Small intestine (tissue), 7 donors: ENCODE data around the gene WBP2NL. TPM values are rescaled to one million over a fixed set of nuclear protein-coding genes. Genes with fewer than 3 reads are reported as not detected.

Experiments used
- DNase-seq, 2 donors: peaks; one replicate each; pipeline versions ENCODE4 v3.0.0 to v3.0.0-alpha.2; 2013
- FAIRE-seq: peaks from 2 replicates; lab custom pipeline; 2012; peaks lifted over from hg19 to GRCh38; lab: Jason Lieb, UNC
- H3K27ac ChIP-seq, 3 donors: one replicate each; pipeline ENCODE4 v1.5.1; 2013; ENCODE audit warnings: low read length in 2 of 3, mild to moderate bottlenecking in 2 of 3, control low read depth in 1 of 3, inconsistent platforms in 1 of 3, low read depth in 1 of 3, moderate library complexity in 1 of 3
- H3K27me3 ChIP-seq, 3 donors: one replicate each; pipeline ENCODE4 v1.6.1; 2013; ENCODE audit warnings: low read length in 3 of 3, inconsistent platforms in 1 of 3; ENCODE audit not compliant: control insufficient read depth in 3 of 3, insufficient read depth in 3 of 3
- H3K36me3 ChIP-seq, 3 donors: one replicate each; pipeline ENCODE4 v1.6.1; 2013; ENCODE audit warnings: low read length in 3 of 3, inconsistent platforms in 1 of 3, low read depth in 1 of 3, mild to moderate bottlenecking in 1 of 3, moderate library complexity in 1 of 3; ENCODE audit not compliant: control insufficient read depth in 3 of 3, insufficient read depth in 2 of 3
- H3K4me1 ChIP-seq, 3 donors: one replicate each; pipeline ENCODE4 v1.6.1; 2013; ENCODE audit warnings: low read length in 2 of 3, inconsistent platforms in 1 of 3, low read depth in 1 of 3, mild to moderate bottlenecking in 1 of 3, moderate library complexity in 1 of 3; ENCODE audit not compliant: control insufficient read depth in 3 of 3, insufficient read depth in 2 of 3
- H3K4me3 ChIP-seq, 3 donors: one replicate each; pipeline ENCODE4 v1.5.1; 2013; ENCODE audit warnings: low read length in 3 of 3, control low read depth in 1 of 3, inconsistent platforms in 1 of 3, low read depth in 1 of 3, mild to moderate bottlenecking in 1 of 3, moderate library complexity in 1 of 3
- H3K9me3 ChIP-seq, 2 donors: one replicate each; pipeline ENCODE4 v1.6.1; 2013; ENCODE audit warnings: low read depth in 1 of 2, low read length in 1 of 2; ENCODE audit not compliant: control insufficient read depth in 2 of 2, insufficient read depth in 1 of 2
- WGBS, 3 donors: extraction: QIAGEN DNeasy Blood & Tissue Kit; methylation state at CpG; one replicate each; pipeline ENCODE4 v1.1.7; 2013; 5-methylcytosine and 5-hydroxymethylcytosine counted together
- polyA plus RNA-seq, 4 donors: library from polyadenylated mRNA; stranded (reverse) in 3 of 4; unstranded in 1 of 4; fragments of 200-250 nt in 3 of 4; fragments of 120-200 nt in 1 of 4; gene quantifications; one replicate each; pipeline versions ENCODE4 v1.2.1 to v1.2.3, GENCODE V29; 2013
- donor health status: healthy with polysubstance abuse.
- donor health status: control.
- donor health status: control.
- donor health status: Bipolar disorder and iron deficiency.
- donor health status: healthy.

Gene WBP2NL
- polyA plus RNA-seq, 4 donors, result 0.52 to 2.2 (median 1.5) TPM

GRCh38 chr22:42074846-42075676 is 76.5 kb downstream of the WBP2NL start:
- Histone ChIP-seq H3K36me3 (peaks cover 0 to 30% (median 0%) of the 10 kb centered on the region in 3 donors), H3K4me3 (peak overlapping the region; percentile 51 to 63 (median 62)), H3K27ac (peak overlapping the region in 2 of 3 donors; percentile 76 to 88), H3K9me3 (no peaks in the 10 kb centered on the region), H3K4me1 (peaks cover 3 to 43% (median 8%) of the 10 kb centered on the region in 3 donors), H3K27me3 (no peaks in the 10 kb centered on the region)
- WGBS, 3 donors, result 57 to 61% (median 61%) methylated on average over 9 of the region's 9 CpGs
- FAIRE-seq, result no peak
- no peak for DNase-seq

- WGBS, 3 donors, result 93 to 94% (median 94%) methylated on average over 20 of the region's 20 CpGs
- no peak overlapping the region for H3K4me3 ChIP-seq
- no peak for DNase-seq
- no peak overlapping the region for H3K27ac ChIP-seq
- H3K4me1 ChIP-seq, result peaks cover 3 to 38% (median 8%) of the 10 kb centered on the region in 3 donors
- no peak for FAIRE-seq
- no peaks in the 10 kb centered on the region for H3K27me3 ChIP-seq
- H3K9me3 ChIP-seq, result no peaks in the 10 kb centered on the region
- peaks cover 0 to 36% (median 0%) of the 10 kb centered on the region in 3 donors for H3K36me3 ChIP-seq
These were observed 78.3 kb downstream of the WBP2NL start for GRCh38 chr22:42076764-42077485.

GRCh38 chr22:42077486-42078125 is 79.0 kb downstream of the WBP2NL start:
- WGBS, 3 donors, result 94 to 95% (median 95%) methylated on average over 20 to 21 of the region's 21 CpGs
- Histone ChIP-seq H3K9me3 (no peaks in the 10 kb centered on the region), H3K4me3 (no peak overlapping the region), H3K27me3 (no peaks in the 10 kb centered on the region), H3K4me1 (peaks cover 3 to 38% (median 8%) of the 10 kb centered on the region in 3 donors), H3K36me3 (peaks cover 0 to 43% (median 3%) of the 10 kb centered on the region in 3 donors), H3K27ac (peak overlapping the region in 2 of 3 donors; percentile 96 to 99)
- FAIRE-seq (no peak), DNase-seq (no peak)

Other genes starting within 250 kb of the WBP2NL start
- 1 to 10 TPM; 2.2 to 7.6 (median 3.7) TPM for gene CCDC134, start 198.1 kb upstream of the WBP2NL start, polyA plus RNA-seq
- 10 to 100 TPM; 14.1 to 82.2 (median 48.1) TPM for gene SREBF2, start 165.7 kb upstream of the WBP2NL start, polyA plus RNA-seq
- under 1 TPM in 2 of 4 donors, not detected in 2; 0.04 to 0.10 TPM for gene SHISA8, start 83.7 kb upstream of the WBP2NL start, polyA plus RNA-seq
- gene TNFRSF13C, start 72.0 kb upstream of the WBP2NL start, polyA plus RNA-seq, result 1 to 10 TPM in 2 of 4 donors, under 1 TPM in 1, not detected in 1; 0.54 to 2.5 (median 1.3) TPM
- gene CENPM, start 51.6 kb upstream of the WBP2NL start, polyA plus RNA-seq, result 10 to 100 TPM in 2 of 4 donors, 1 to 10 TPM in 2; 2.2 to 42.0 (median 8.0) TPM
- gene SEPTIN3, start 29.3 kb upstream of the WBP2NL start, polyA plus RNA-seq, result 1 to 10 TPM in 1 of 4 donors, under 1 TPM in 2, not detected in 1; 0.49 to 1.2 (median 0.81) TPM
- 10 to 100 TPM in 3 of 4 donors, 1 to 10 TPM in 1; 8.7 to 36.8 (median 17.1) TPM for gene NAGA, start 72.0 kb downstream of the WBP2NL start, polyA plus RNA-seq
- 10 to 100 TPM in 1 of 4 donors, 1 to 10 TPM in 3; 4.9 to 11.6 (median 9.2) TPM for gene PHETA2, start 75.5 kb downstream of the WBP2NL start, polyA plus RNA-seq
- 100 to 1,000 TPM in 3 of 4 donors, 10 to 100 TPM in 1; 98.4 to 304 (median 134) TPM for gene SMDT1, start 80.9 kb downstream of the WBP2NL start, polyA plus RNA-seq
- gene NDUFA6, start 92.0 kb downstream of the WBP2NL start, polyA plus RNA-seq, result 100 to 1,000 TPM in 3 of 4 donors, 10 to 100 TPM in 1; 62.9 to 258 (median 151) TPM
- gene CYP2D6, start 132.0 kb downstream of the WBP2NL start, polyA plus RNA-seq, result 100 to 1,000 TPM in 1 of 4 donors, 10 to 100 TPM in 1, 1 to 10 TPM in 2; 5.8 to 172 (median 22.4) TPM